ENCODE measurements around the gene COL18A1. TPM values are rescaled to one million over a fixed set of nuclear protein-coding genes. Genes with fewer than 3 reads are reported as not detected.

The COL18A1 gene
- total RNA-seq, 1 donor from 2014 or later = 271 TPM

GRCh38 chr21:45538381-45539045 is 133.5 kb downstream of the COL18A1 start:
- peaks cover 4% of the 10 kb centered on the region for H3K4me1 Mint-ChIP-seq (ENCODE audit: low read depth)
- DNase-seq (ENCODE audit: low spot score, unreplicated experiment) = no peak
- TF ChIP-seq, protein P1, sequence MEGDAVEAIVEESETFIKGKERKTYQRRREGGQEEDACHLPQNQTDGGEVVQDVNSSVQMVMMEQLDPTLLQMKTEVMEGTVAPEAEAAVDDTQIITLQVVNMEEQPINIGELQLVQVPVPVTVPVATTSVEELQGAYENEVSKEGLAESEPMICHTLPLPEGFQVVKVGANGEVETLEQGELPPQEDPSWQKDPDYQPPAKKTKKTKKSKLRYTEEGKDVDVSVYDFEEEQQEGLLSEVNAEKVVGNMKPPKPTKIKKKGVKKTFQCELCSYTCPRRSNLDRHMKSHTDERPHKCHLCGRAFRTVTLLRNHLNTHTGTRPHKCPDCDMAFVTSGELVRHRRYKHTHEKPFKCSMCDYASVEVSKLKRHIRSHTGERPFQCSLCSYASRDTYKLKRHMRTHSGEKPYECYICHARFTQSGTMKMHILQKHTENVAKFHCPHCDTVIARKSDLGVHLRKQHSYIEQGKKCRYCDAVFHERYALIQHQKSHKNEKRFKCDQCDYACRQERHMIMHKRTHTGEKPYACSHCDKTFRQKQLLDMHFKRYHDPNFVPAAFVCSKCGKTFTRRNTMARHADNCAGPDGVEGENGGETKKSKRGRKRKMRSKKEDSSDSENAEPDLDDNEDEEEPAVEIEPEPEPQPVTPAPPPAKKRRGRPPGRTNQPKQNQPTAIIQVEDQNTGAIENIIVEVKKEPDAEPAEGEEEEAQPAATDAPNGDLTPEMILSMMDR (IDR thresholded peaks at IDR 0.05; ENCODE audit: unreplicated experiment) = no peak
- H3K9me3 Mint-ChIP-seq (ENCODE audit: low read depth) = no peaks in the 10 kb centered on the region
- H3K36me3 Mint-ChIP-seq (ENCODE audit: insufficient read depth) = peaks cover 2% of the 10 kb centered on the region
- H3K4me3 Mint-ChIP-seq (ENCODE audit: low read depth) = no peak overlapping the region
- H3K27ac Mint-ChIP-seq = no peak overlapping the region
- no peaks in the 10 kb centered on the region for H3K27me3 Mint-ChIP-seq

- TF ChIP-seq, protein P1 (IDR thresholded peaks at IDR 0.05; ENCODE audit: unreplicated experiment) = no peak
- peaks cover 2% of the 10 kb centered on the region for H3K36me3 Mint-ChIP-seq (ENCODE audit: insufficient read depth)
- no peak overlapping the region for H3K4me3 Mint-ChIP-seq (ENCODE audit: low read depth)
- H3K4me1 Mint-ChIP-seq (ENCODE audit: low read depth) = peaks cover 4% of the 10 kb centered on the region
- no peak overlapping the region for H3K27ac Mint-ChIP-seq
- H3K27me3 Mint-ChIP-seq = no peaks in the 10 kb centered on the region
- no peaks in the 10 kb centered on the region for H3K9me3 Mint-ChIP-seq (ENCODE audit: low read depth)
- no peak for DNase-seq (ENCODE audit: low spot score, unreplicated experiment)
Measured at GRCh38 chr21:45539046-45539795, 134.3 kb downstream of the COL18A1 start.

- no peaks in the 10 kb centered on the region for H3K9me3 Mint-ChIP-seq (ENCODE audit: low read depth)
- peaks cover 4% of the 10 kb centered on the region for H3K4me1 Mint-ChIP-seq (ENCODE audit: low read depth)
- H3K36me3 Mint-ChIP-seq (ENCODE audit: insufficient read depth) = peaks cover 2% of the 10 kb centered on the region
- H3K27ac Mint-ChIP-seq = no peak overlapping the region
- TF ChIP-seq, protein P1 (IDR thresholded peaks at IDR 0.05; ENCODE audit: unreplicated experiment) = no peak
- DNase-seq (ENCODE audit: low spot score, unreplicated experiment) = no peak
- H3K27me3 Mint-ChIP-seq = no peaks in the 10 kb centered on the region
- peak overlapping the region; percentile 68 for H3K4me3 Mint-ChIP-seq (ENCODE audit: low read depth)
Measured at GRCh38 chr21:45539796-45540600, 135.0 kb downstream of the COL18A1 start.

GRCh38 chr21:45540601-45540970 is 135.6 kb downstream of the COL18A1 start:
- peaks cover 3% of the 10 kb centered on the region for H3K27me3 Mint-ChIP-seq
- no peak overlapping the region for H3K27ac Mint-ChIP-seq
- peak overlapping the region; percentile 68 for H3K4me3 Mint-ChIP-seq (ENCODE audit: low read depth)
- H3K4me1 Mint-ChIP-seq (ENCODE audit: low read depth) = peaks cover 4% of the 10 kb centered on the region
- TF ChIP-seq, protein P1 (IDR thresholded peaks at IDR 0.05; ENCODE audit: unreplicated experiment) = no peak
- no peak for DNase-seq (ENCODE audit: low spot score, unreplicated experiment)
- H3K36me3 Mint-ChIP-seq (ENCODE audit: insufficient read depth) = peaks cover 2% of the 10 kb centered on the region
- no peaks in the 10 kb centered on the region for H3K9me3 Mint-ChIP-seq (ENCODE audit: low read depth)

All from progenitor cell of endocrine pancreas (in vitro differentiated cells).